ENCODE measurements around the gene RMRP. TPM values are rescaled to one million over a fixed set of nuclear protein-coding genes. Genes with fewer than 3 reads are reported as not detected.
"Not testable (repeated sequence)": the region's sequence is repeated elsewhere in the genome, so short reads cannot be mapped to it uniquely, and the experiment has no call there.

The RMRP gene
- total and polyA plus RNA-seq, 2 of the 4 experiments (the other 2 are of a cell fraction): 39.7 to 13,690 TPM

DNA sequence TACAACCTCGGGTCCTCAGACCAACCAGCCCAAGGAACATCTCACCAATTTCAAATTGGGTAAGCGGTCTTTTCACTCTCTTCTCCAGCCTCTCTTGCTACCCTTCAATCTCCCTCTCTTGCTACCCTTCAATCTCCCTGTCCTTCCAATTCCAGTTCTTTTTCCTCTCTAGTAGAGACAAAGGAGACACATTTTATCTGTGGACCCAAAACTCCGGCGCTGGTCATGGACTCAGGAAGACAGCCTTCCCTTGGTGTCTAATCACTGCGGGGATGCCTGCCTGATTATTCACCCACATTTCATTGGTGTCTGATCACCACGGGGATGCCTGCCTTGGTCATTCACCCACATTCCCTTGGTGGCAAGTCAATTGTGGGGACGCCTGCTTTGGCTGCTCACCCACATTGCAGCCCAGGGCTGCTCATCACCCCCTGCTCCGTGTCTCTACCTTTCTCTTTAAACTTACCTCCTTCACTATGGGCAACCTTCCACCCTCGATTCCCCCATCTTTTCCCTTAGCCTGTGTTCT lies 20.3 kb downstream of the RMRP start:
- H4K91ac ChIP-seq (ENCODE audit: insufficient read depth, low read depth, low read length); CTCF ChIA-PET: not testable (repeated sequence)

DNA sequence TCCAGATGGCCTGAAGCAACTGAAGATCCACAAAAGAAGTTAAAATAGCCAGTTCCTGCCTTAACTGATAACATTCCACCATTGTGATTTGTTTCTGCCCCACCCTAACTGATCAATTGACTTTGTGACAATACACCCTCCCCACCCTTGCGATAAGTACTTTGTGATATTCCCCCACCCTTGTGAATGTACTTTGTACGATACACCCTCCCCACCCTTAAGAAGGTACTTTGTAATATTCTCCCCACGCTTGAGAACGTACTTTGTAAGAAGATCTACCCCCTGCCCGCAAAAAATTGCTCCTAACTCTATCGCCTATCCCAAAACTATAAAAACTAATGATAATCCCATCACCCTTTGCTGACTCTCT lies 21.0 kb downstream of the RMRP start:
- H3K4me3 ChIP-seq (ENCODE audit: insufficient read depth, low read depth, low read length); H4K8ac ChIP-seq (ENCODE audit: low read depth in 2 of 2, low read length in 2 of 2); H3K4ac ChIP-seq (ENCODE audit: low read depth, low read length); H3K23ac ChIP-seq (ENCODE audit: low read depth, low read length); intact Hi-C loops (cut with micrococcal nuclease); H3K56ac ChIP-seq (ENCODE audit: extremely low read depth, insufficient read depth, low read length); H3K27me3 ChIP-seq (ENCODE audit: control insufficient read depth, insufficient read depth, low read length); H3K27ac ChIP-seq (ENCODE audit: insufficient read depth, low read length); H3K4me1 ChIP-seq (ENCODE audit: control insufficient read depth, insufficient read depth, low read length); H3K9ac ChIP-seq (ENCODE audit: low read depth, low read length); in situ Hi-C loops (cut with MboI; ENCODE audit: low sequenced_read_pairs); H2AK5ac ChIP-seq (ENCODE audit: low read depth, low read length); ATAC-seq (ENCODE audit: low read depth); H3K18ac ChIP-seq (ENCODE audit: low read depth, low read length); H2AFZ ChIP-seq (replicated peaks; ENCODE audit: low read length, poor library complexity); H2BK5ac ChIP-seq (ENCODE audit: low read depth, low read length, poor library complexity, severe bottlenecking); CTCF ChIA-PET; H2BK120ac ChIP-seq (ENCODE audit: low read depth, low read length); DNase-seq; H2AK9ac ChIP-seq (replicated peaks; ENCODE audit: low read depth, low read length, poor library complexity); H4K91ac ChIP-seq (ENCODE audit: insufficient read depth, low read depth, low read length); POLR2A ChIA-PET (ENCODE audit: unreplicated experiment); BruUV-seq (replicated peaks); H4K20me1 ChIP-seq (ENCODE audit: insufficient read depth, low read length); dilution Hi-C loops (cut with HindIII; ENCODE audit: low sequenced_read_pairs, unreplicated experiment); H3K14ac ChIP-seq (replicated peaks; ENCODE audit: low read depth, low read length); H4K5ac ChIP-seq (ENCODE audit: low read depth, low read length); H2BK15ac ChIP-seq (ENCODE audit: low read depth, low read length); H3K9me3 ChIP-seq (ENCODE audit: control insufficient read depth, insufficient read depth, low read length); H2BK20ac ChIP-seq (ENCODE audit: low read depth, low read length); H3K4me2 ChIP-seq (ENCODE audit: low read depth, low read length); H3K36me3 ChIP-seq (ENCODE audit: control insufficient read depth, insufficient read depth, low read length); H3K9me1 ChIP-seq (ENCODE audit: insufficient read depth, low read length); H3K79me1 ChIP-seq (ENCODE audit: low read depth in 1 of 2, low read length in 2 of 2): not testable (repeated sequence)
- no CpG with 5 or more reads among the region's 6 CpGs for WGBS, 2 experiments (ENCODE audit: extremely low coverage in 2 of 2, insufficient read length in 1 of 2)

More for the DNA sequence above, 20.3 kb downstream of the RMRP start:
- H2AK5ac ChIP-seq (ENCODE audit: low read depth, low read length); H3K4me3 ChIP-seq (ENCODE audit: insufficient read depth, low read depth, low read length); in situ Hi-C loops (cut with MboI; ENCODE audit: low sequenced_read_pairs); H4K5ac ChIP-seq (ENCODE audit: low read depth, low read length); H3K4me1 ChIP-seq (ENCODE audit: control insufficient read depth, insufficient read depth, low read length); DNase-seq; H3K18ac ChIP-seq (ENCODE audit: low read depth, low read length); H3K9me1 ChIP-seq (ENCODE audit: insufficient read depth, low read length); H4K8ac ChIP-seq (ENCODE audit: low read depth in 2 of 2, low read length in 2 of 2); H3K9me3 ChIP-seq (ENCODE audit: control insufficient read depth, insufficient read depth, low read length); POLR2A ChIA-PET (ENCODE audit: unreplicated experiment); H3K23ac ChIP-seq (ENCODE audit: low read depth, low read length); H3K79me1 ChIP-seq (ENCODE audit: low read depth in 1 of 2, low read length in 2 of 2); H3K4ac ChIP-seq (ENCODE audit: low read depth, low read length); H4K20me1 ChIP-seq (ENCODE audit: insufficient read depth, low read length); H2BK15ac ChIP-seq (ENCODE audit: low read depth, low read length); H3K56ac ChIP-seq (ENCODE audit: extremely low read depth, insufficient read depth, low read length); H2BK120ac ChIP-seq (ENCODE audit: low read depth, low read length); H2AK9ac ChIP-seq (replicated peaks; ENCODE audit: low read depth, low read length, poor library complexity); H2BK20ac ChIP-seq (ENCODE audit: low read depth, low read length); H2BK5ac ChIP-seq (ENCODE audit: low read depth, low read length, poor library complexity, severe bottlenecking); H3K14ac ChIP-seq (replicated peaks; ENCODE audit: low read depth, low read length); H2AFZ ChIP-seq (replicated peaks; ENCODE audit: low read length, poor library complexity); H3K36me3 ChIP-seq (ENCODE audit: control insufficient read depth, insufficient read depth, low read length); H3K27ac ChIP-seq (ENCODE audit: insufficient read depth, low read length); dilution Hi-C loops (cut with HindIII; ENCODE audit: low sequenced_read_pairs, unreplicated experiment); intact Hi-C loops (cut with micrococcal nuclease); ATAC-seq (ENCODE audit: low read depth); H3K4me2 ChIP-seq (ENCODE audit: low read depth, low read length); H3K9ac ChIP-seq (ENCODE audit: low read depth, low read length); BruUV-seq (replicated peaks); H3K27me3 ChIP-seq (ENCODE audit: control insufficient read depth, insufficient read depth, low read length): not testable (repeated sequence)
- 76% methylated on average over 5 of the region's 9 CpGs; no CpG with 5 or more reads in 1 of the 2 experiments for WGBS, 2 experiments (ENCODE audit: extremely low coverage in 2 of 2, insufficient read length in 1 of 2)
